UCSD-AML1 (cell line): ENCODE measurements around the gene BMPER.

ENCODE experiments used
- DNase-seq: peaks from one replicate; lab custom pipeline; 2025; ENCODE audit not compliant: unreplicated experiment; lab: John Stamatoyannopoulos, UW

The BMPER gene

GRCh38 chr7:33887266-33887975 lies 17.9 kb upstream of the BMPER start:
- DNase-seq = no peak

- no peak for DNase-seq
Measured at GRCh38 chr7:33888166-33888565, 17.2 kb upstream of the BMPER start.

GRCh38 chr7:33892945-33893344 lies 12.4 kb upstream of the BMPER start:
- DNase-seq = no peak

GRCh38 chr7:33893377-33893776 lies 12.0 kb upstream of the BMPER start:
- no peak for DNase-seq

- peak; percentile 47 for DNase-seq
Measured at GRCh38 chr7:33895025-33895804, 10.1 kb upstream of the BMPER start.

GRCh38 chr7:33900501-33900900 lies 4.8 kb upstream of the BMPER start:
- DNase-seq = no peak

- DNase-seq = no peak
Measured at GRCh38 chr7:33901199-33901598, 4.1 kb upstream of the BMPER start.

GRCh38 chr7:33901847-33902246 lies 3.5 kb upstream of the BMPER start:
- no peak for DNase-seq

GRCh38 chr7:33902746-33903145 lies 2.6 kb upstream of the BMPER start:
- DNase-seq = no peak

GRCh38 chr7:33903791-33904680 lies 1.3 kb upstream of the BMPER start:
- DNase-seq = no peak

- DNase-seq = no peak
Measured at GRCh38 chr7:33904681-33905388, 504 bp upstream of the BMPER start.

GRCh38 chr7:33906697-33907096 lies 1.4 kb downstream of the BMPER start:
- no peak for DNase-seq

GRCh38 chr7:33907625-33908024 lies 2.3 kb downstream of the BMPER start:
- no peak for DNase-seq

- no peak for DNase-seq
Measured at GRCh38 chr7:33909318-33909717, 4.0 kb downstream of the BMPER start.

- DNase-seq = no peak
Measured at GRCh38 chr7:33909755-33910154, 4.4 kb downstream of the BMPER start.

- no peak for DNase-seq
Measured at GRCh38 chr7:33910756-33911155, 5.4 kb downstream of the BMPER start.

GRCh38 chr7:33916357-33917081 lies 11.2 kb downstream of the BMPER start:
- no peak for DNase-seq

GRCh38 chr7:33917661-33918060 lies 12.3 kb downstream of the BMPER start:
- DNase-seq = no peak

- DNase-seq = no peak
Measured at GRCh38 chr7:33918438-33919143, 13.3 kb downstream of the BMPER start.

- no peak for DNase-seq
Measured at GRCh38 chr7:33919449-33919848, 14.1 kb downstream of the BMPER start.
